ENCODE measurements around the gene MRPL4.
"Not testable (repeated sequence)": the region's sequence is repeated elsewhere in the genome, so short reads cannot be mapped to it uniquely, and the experiment has no call there.

Gene MRPL4

DNA sequence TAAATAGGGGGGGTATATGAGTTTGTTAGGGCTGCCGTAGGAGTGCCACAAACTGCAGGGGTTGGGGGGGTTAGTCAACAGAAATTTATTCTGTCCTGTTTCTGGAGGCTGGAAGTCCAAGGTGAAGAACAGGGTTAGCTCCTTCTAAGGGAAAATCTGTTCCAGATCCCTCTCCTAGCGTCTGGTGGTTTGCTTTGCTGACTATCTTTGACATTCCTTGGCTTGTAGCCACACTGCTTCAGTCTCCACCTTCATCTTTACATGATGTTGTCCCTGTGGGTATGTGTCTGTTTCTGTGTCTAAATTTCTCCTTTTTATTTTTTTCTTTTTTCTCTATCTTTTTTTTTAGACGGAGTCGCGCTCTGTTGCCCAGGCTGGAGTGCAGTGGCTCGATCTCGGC, 10.8 kb downstream of the MRPL4 start:
- DNase-seq (ENCODE audit: low spot score), result no peak

DNA sequence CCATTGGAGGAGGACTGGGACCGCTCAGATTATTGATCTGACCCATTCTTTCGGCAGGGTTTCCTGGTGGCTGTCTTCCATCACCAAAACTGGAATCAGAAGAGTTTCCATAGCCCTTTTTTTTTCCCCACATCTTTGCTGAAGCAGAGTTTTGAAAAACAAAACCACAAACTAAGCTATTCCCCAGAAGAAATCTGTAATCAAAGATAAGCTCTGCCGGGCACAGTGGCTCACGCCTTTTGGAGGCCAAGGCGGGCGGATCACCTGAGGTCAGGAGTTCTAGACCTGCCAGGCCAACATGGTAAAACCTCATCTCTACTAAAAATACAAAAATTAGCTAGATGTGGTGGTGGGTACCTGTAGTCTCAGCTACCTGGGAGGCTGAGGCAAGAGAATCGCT, 14.7 kb downstream of the MRPL4 start:
- DNase-seq (ENCODE audit: low spot score), result no peak

DNA sequence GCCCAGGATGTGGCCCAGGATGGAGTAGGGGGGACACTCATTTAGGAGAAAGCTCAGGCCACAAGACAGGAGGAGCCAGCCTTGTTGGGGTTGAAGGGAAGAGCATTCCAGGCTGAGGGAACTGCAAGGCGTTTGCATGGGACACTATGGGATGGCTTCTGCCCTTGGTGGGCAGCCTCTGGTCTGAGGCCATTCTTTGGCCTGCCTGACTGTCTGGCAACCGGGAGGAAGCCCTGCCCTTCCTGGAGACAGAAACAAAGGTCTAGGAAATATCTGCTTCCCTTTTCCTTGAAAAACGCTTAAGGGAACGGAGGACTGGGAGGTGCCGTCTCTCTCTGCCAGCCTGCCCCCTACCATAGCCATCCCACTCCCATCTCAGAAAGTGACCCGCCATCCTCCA, 16.1 kb downstream of the MRPL4 start:
- no peak for DNase-seq (ENCODE audit: low spot score)

GRCh38 chr19:10269333-10270179, 17.5 kb downstream of the MRPL4 start:
- DNase-seq (ENCODE audit: low spot score), result peak; percentile 87

- no peak for DNase-seq (ENCODE audit: low spot score)
Measured at GRCh38 chr19:10270180-10270615, 18.2 kb downstream of the MRPL4 start.

DNA sequence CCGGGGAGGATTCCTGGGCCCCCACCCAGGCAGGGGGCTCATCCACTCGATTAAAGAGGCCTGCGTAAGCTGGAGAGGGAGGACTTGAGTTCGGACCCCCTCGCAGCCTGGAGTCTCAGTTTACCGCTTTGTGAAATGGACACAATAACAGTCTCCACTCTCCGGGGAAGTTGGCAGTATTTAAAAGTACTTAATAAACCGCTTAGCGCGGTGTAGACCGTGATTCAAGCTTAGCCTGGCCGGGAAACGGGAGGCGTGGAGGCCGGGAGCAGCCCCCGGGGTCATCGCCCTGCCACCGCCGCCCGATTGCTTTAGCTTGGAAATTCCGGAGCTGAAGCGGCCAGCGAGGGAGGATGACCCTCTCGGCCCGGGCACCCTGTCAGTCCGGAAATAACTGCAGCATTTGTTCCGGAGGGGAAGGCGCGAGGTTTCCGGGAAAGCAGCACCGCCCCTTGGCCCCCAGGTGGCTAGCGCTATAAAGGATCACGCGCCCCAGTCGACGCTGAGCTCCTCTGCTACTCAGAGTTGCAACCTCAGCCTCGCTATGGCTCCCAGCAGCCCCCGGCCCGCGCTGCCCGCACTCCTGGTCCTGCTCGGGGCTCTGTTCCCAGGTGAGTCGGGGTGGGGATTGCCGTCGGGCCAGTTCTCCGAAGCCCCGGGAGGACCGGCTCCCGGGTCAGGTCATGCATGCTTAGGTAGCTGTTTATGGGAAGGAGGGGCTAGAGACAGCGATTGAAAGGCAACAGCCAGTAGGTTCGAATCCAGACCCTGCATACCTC, 18.8 kb downstream of the MRPL4 start, which contains the start of gene ICAM1:
Gene ICAM1, plus strand, starts transcription at position 505 of the 779 bp plus-strand sequence. Its CDS starts 40 bp downstream, at position 545.
- no peak for DNase-seq (ENCODE audit: low spot score)

DNA sequence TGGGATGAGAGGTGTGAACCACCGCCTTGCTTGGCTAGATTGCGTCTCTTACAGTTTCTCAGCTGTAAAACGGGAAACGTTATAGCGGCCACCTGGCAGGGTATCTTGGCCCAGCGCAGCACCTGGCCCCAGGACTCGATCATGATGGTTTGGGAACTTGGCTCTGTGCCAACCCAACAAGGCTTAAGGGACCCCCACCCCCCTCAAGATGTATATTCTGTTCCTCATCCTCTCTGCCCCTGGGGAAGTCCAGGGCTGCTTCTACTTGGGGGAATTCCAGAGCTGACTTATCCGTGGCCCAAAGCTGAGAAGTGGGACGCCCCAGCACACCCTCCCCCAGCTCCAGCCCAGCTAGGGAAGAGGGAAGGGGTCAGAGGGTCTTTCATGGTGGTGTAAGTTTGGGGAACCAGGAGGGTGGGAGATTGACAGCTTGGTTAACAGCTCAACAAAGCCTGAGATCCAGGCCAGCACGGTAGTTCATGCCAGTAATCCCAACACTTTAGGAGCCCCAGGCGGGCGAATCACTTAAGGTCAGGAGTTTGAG, 19.6 kb downstream of the MRPL4 start:
- DNase-seq (ENCODE audit: low spot score), result no peak

DNA sequence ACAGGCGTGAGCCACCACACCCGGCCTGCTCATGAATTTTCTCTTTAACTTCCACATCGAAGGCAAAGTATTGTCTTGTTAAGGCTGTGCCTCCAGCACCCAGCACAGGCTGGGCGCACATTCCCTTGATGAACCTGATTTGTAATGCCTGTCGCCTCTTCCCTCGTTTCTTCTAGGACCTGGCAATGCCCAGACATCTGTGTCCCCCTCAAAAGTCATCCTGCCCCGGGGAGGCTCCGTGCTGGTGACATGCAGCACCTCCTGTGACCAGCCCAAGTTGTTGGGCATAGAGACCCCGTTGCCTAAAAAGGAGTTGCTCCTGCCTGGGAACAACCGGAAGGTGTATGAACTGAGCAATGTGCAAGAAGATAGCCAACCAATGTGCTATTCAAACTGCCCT, 22.6 kb downstream of the MRPL4 start:
- no peak for DNase-seq (ENCODE audit: low spot score)

GRCh38 chr19:10277795-10278589, 26.0 kb downstream of the MRPL4 start:
- DNase-seq (ENCODE audit: low spot score), result no peak

DNA sequence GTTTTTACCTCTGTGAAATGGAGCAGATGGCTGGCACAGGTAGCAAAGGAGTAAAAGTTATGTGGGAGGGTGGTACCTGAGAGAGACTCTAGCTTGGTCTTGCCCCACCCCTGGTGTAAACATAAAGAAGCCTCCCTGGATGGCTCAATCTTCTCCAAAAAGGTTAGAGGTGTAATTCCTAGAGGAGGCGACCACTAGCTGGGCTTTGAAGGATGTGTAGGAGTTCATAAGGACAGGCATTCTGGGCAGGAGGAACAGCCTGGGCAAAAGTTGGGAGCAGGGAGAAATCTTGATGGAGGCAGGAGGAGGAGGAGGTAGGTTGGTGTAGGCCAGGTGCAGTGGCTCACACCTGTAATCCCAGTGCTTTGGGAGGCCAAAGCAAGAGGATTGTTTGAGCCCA, 26.9 kb downstream of the MRPL4 start:
- DNase-seq (ENCODE audit: low spot score), result no peak

- no peak for DNase-seq (ENCODE audit: low spot score)
Measured at GRCh38 chr19:10279737-10280442, 27.9 kb downstream of the MRPL4 start.

DNA sequence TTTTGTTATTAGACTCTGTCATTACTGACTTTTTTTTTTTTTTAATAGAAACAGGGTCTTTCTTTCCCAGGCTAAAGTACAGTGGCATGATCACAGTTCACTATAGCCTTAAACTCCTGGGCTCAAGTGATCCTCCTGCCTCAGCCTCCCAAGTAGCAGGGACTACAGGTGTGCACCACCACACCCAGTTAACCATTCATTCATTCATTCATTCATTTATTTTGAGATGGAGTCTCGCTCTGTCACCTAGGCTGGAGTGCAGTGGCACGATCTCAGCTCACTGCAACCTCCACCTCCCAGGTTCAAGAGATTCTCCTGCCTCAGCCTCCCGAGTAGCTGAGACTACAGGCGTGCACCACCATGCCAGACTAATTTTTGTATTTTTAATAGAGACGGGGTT, 30.0 kb downstream of the MRPL4 start:
- not testable (repeated sequence) for DNase-seq (ENCODE audit: low spot score)

DNA sequence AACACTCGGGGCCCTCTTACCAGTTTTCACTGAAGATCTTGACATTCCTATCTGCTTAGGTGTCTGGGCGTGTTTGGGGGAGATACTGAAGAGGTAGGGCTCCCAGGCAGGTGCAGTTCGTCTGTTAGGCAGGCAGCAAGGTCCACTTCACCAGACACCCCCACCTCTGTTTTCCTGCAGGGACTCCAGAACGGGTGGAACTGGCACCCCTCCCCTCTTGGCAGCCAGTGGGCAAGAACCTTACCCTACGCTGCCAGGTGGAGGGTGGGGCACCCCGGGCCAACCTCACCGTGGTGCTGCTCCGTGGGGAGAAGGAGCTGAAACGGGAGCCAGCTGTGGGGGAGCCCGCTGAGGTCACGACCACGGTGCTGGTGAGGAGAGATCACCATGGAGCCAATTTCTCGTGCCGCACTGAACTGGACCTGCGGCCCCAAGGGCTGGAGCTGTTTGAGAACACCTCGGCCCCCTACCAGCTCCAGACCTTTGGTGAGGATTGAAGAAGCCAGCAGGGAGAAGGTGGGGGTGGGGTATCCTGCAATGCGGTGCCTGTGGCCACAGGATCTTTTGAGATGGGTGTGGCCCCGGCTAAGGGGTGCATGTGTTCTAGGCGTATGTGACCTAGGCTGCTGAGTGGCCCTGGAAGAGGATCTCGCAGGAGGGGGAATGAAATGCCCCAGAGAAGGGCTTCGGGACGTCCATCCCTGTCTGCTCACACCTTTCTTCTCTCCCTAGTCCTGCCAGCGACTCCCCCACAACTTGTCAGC, 31.5 kb downstream of the MRPL4 start:
- DNase-seq (ENCODE audit: low spot score), result no peak

- DNase-seq (ENCODE audit: low spot score), result no peak
Measured at GRCh38 chr19:10284065-10284959, 32.3 kb downstream of the MRPL4 start.

DNA sequence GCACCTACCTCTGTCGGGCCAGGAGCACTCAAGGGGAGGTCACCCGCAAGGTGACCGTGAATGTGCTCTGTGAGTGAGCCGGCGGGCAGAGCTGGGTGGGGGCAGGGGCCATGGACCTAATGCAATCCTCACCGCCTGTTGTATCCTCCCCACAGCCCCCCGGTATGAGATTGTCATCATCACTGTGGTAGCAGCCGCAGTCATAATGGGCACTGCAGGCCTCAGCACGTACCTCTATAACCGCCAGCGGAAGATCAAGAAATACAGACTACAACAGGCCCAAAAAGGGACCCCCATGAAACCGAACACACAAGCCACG, 32.9 kb downstream of the MRPL4 start:
- DNase-seq (ENCODE audit: low spot score), result no peak

GRCh38 chr19:10285393-10285792, 33.4 kb downstream of the MRPL4 start:
- no peak for DNase-seq (ENCODE audit: low spot score)

DNA sequence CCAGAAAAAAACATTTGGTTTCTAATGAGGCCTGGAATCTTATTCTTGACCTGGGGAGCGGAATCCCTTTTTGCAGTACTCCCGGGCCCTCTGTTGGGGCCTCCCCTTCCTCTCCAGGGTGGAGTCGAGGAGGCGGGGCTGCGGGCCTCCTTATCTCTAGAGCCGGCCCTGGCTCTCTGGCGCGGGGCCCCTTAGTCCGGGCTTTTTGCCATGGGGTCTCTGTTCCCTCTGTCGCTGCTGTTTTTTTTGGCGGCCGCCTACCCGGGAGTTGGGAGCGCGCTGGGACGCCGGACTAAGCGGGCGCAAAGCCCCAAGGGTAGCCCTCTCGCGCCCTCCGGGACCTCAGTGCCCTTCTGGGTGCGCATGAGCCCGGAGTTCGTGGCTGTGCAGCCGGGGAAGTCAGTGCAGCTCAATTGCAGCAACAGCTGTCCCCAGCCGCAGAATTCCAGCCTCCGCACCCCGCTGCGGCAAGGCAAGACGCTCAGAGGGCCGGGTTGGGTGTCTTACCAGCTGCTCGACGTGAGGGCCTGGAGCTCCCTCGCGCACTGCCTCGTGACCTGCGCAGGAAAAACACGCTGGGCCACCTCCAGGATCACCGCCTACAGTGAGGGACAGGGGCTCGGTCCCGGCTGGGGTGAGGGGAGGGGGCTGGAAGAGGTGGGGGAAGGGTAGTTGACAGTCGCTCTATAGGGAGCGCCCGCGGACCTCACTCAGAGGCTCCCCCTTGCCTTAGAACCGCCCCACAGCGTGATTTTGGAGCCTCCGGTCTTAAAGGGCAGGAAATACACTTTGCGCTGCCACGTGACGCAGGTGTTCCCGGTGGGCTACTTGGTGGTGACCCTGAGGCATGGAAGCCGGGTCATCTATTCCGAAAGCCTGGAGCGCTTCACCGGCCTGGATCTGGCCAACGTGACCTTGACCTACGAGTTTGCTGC, 35.1 kb downstream of the MRPL4 start, which contains the start of gene ICAM4:
Gene ICAM4, plus strand, starts transcription at position 153 of the 935 bp plus-strand sequence. Its CDS starts 58 bp downstream, at position 211.
- peak; percentile 85 for DNase-seq (ENCODE audit: low spot score)

DNA sequence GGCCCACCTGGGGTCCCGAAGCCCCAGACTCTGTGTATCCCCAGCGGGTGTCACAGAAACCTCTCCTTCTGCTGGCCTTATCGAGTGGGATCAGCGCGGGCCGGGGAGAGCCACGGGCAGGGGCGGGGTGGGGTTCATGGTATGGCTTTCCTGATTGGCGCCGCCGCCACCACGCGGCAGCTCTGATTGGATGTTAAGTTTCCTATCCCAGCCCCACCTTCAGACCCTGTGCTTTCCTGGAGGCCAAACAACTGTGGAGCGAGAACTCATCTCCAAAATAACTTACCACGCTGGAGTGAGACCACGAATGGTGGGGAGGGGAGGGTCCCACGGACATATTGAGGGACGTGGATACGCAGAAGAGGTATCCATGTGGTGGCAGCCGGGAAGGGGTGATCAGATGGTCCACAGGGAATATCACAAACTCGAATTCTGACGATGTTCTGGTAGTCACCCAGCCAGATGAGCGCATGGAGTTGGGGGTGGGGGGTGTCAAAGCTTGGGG, 36.7 kb downstream of the MRPL4 start:
- peak; percentile 86 for DNase-seq (ENCODE audit: low spot score)

Data from hematopoietic multipotent progenitor cell treated with erythropoietin and hydrocortisone succinate and interleukin-3 and kit ligand, for 17 days (in vitro differentiated cells).